ENCODE measurements around the gene RIMBP2. TPM values are rescaled to one million over a fixed set of nuclear protein-coding genes. Genes with fewer than 3 reads are reported as not detected.
"Not testable (repeated sequence)": the region's sequence is repeated elsewhere in the genome, so short reads cannot be mapped to it uniquely, and the experiment has no call there.

RIMBP2 gene
- total and polyA plus RNA-seq, 2 experiments from 2014 or later: not detected

DNA sequence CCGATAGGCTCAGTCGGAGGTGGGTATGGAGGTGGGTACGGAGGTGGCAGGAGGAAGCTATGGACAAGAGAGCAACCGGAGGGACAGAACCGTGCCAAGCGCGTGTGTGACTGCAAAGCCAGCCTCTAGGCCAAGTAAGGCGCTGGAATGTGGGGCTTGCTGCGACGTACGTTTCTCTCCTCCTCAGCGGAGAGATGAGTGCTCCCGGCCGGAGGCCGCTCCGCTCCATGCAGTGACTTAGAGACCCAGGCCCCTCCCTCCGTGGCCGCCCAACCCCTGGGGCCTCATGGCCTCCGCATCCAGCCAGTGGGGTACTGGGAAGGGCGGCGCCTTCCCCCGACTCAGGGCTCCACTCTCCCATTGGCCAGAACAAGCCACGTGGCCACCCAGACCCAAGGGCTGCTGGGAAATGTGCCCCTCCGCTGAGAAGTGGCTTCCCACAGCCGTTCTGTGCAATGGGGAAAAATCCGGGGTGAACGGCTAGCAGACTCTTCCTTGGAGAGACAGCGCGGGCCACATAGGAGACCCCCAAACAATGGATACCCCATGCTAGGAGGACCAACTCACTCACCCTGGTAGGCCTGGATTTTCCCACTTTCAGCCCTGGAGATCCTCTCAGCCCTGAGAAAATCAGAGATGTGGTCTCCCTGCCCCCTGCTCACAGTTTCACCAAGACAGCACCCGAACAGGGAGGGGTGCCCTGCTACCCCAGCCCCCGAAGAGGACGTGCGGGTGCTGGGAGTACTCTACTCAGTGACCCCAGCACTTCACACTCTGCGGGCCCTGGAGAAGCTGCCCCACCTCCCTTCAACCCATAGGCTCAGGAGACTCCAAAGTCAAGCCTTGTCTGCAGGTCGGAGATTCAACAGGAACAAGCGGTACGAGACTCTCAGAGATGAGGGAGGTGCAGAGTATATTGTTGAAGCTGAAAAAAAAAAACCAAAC, 66.7 kb downstream of the RIMBP2 start:
- Histone ChIP-seq H3K79me2 (ENCODE audit: insufficient read depth) (no peaks in the 10 kb centered on the region), H3K9ac (no peak overlapping the region), H4K20me1 (ENCODE audit: insufficient read depth) (no peaks in the 10 kb centered on the region), H3K4me1 (ENCODE audit: insufficient read depth) (no peaks in the 10 kb centered on the region), H3K9me2 (ENCODE audit: insufficient read depth) (no peaks in the 10 kb centered on the region), H3K36me3 (ENCODE audit: low read depth) (no peaks in the 10 kb centered on the region), H3K4me3 (no peak overlapping the region), H3F3A (ENCODE audit: insufficient read depth) (no peaks in the 10 kb centered on the region), H3K27ac (no peak overlapping the region), H3K9me3 (ENCODE audit: low read depth) (no peaks in the 10 kb centered on the region), H3K4me2 (ENCODE audit: unreplicated experiment) (no peak overlapping the region), H3K27me3 (replicated peaks; ENCODE audit: insufficient read depth) (no peaks in the 10 kb centered on the region), H2AFZ (no peak overlapping the region)
- TF ChIP-seq EZH2 (IDR thresholded peaks at IDR 0.05; ENCODE audit: insufficient read depth, poor library complexity, severe bottlenecking) (no peak), EZH2phosphoT487 (IDR thresholded peaks at IDR 0.05; ENCODE audit: insufficient read depth, low read depth) (no peak)
- in situ Hi-C loops (cut with MboI): no loop called here
- DNase-seq: no peak
- WGBS, 2 experiments (ENCODE audit: low coverage in 1 of 2, low lambda C conversion rate in 2 of 2, missing lambda C conversion rate in 2 of 2): 68 to 75% methylated on average over 22 to 36 of the region's 37 CpGs

DNA sequence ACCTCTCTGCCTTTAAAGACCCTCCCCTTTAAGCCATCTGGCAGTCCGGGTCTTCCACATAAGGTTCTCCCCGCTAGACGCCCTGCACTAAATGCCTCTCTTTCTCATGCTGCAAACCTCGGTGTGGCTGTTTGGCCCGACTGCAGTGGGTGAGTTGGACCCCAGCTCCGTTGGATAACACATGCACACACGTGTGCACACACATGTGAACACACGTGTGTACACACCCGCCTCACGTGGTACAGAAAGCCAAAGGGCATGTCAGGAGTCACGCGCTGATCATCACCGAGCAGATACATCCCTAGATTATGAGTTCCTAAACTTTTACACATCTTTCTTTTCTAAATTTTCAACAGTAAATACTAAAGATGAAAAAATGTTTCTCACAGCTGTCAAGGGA, 68.3 kb downstream of the RIMBP2 start:
- 40 to 48% methylated on average over 13 of the region's 13 CpGs for WGBS, 2 experiments (ENCODE audit: low coverage in 1 of 2, low lambda C conversion rate in 2 of 2, missing lambda C conversion rate in 2 of 2)
- H3F3A ChIP-seq (ENCODE audit: insufficient read depth): no peaks in the 10 kb centered on the region
- no peaks in the 10 kb centered on the region for H3K36me3 ChIP-seq (ENCODE audit: low read depth)

DNA sequence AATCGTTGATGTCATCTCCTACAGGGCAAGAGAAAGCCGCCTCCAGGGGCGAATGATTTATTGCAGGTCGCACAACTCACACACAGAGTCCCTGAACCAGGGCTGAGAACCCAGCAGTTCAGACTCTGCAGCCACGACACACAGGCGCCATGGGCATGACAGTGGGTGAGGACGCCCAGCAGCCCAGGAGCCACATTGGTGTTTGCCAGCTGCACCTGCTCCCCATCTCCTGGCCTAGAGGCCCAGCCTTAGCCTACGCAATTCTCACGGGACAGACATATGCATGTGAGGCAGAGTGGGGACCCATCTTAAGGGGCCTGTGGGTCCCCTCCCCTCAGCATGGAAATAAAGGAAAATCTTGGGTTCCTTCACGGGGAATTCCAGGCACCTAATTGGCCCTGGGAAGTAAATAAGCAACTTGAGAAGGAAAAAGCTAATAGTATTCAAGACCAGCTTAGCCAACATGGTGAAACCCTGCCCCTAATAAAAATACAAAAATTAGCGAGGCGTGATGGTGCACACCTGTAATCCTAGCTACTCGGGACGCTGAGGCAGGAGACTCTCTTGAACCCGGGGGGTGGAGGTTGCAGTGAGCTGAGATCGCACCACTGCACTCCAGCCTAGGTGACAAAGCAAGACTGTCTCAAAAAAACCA, 69.3 kb downstream of the RIMBP2 start:
- no peak overlapping the region for H3K4me3 ChIP-seq
- in situ Hi-C loops (cut with MboI): no loop called here
- H3K27ac ChIP-seq: no peak overlapping the region
- H3K4me1 ChIP-seq (ENCODE audit: insufficient read depth): no peaks in the 10 kb centered on the region
- no peaks in the 10 kb centered on the region for H3F3A ChIP-seq (ENCODE audit: insufficient read depth)
- WGBS, 2 experiments (ENCODE audit: low coverage in 1 of 2, low lambda C conversion rate in 2 of 2, missing lambda C conversion rate in 2 of 2): 40% methylated on average over 16 of the region's 16 CpGs
- no peaks in the 10 kb centered on the region for H3K79me2 ChIP-seq (ENCODE audit: insufficient read depth)
- H3K9ac ChIP-seq: no peak overlapping the region
- no peak overlapping the region for H2AFZ ChIP-seq
- no peak for DNase-seq
- no peaks in the 10 kb centered on the region for H3K9me3 ChIP-seq (ENCODE audit: low read depth)
- no peaks in the 10 kb centered on the region for H3K9me2 ChIP-seq (ENCODE audit: insufficient read depth)
- no peaks in the 10 kb centered on the region for H3K36me3 ChIP-seq (ENCODE audit: low read depth)
- no peaks in the 10 kb centered on the region for H4K20me1 ChIP-seq (ENCODE audit: insufficient read depth)
- H3K4me2 ChIP-seq (ENCODE audit: unreplicated experiment): no peak overlapping the region
- no peaks in the 10 kb centered on the region for H3K27me3 ChIP-seq (replicated peaks; ENCODE audit: insufficient read depth)
- no peak for TF ChIP-seq EZH2phosphoT487 (IDR thresholded peaks at IDR 0.05; ENCODE audit: insufficient read depth, low read depth)
- TF ChIP-seq EZH2 (IDR thresholded peaks at IDR 0.05; ENCODE audit: insufficient read depth, poor library complexity, severe bottlenecking): no peak

More for the DNA sequence above, 68.3 kb downstream of the RIMBP2 start:
- Histone ChIP-seq H3K79me2 (ENCODE audit: insufficient read depth) (no peaks in the 10 kb centered on the region), H4K20me1 (ENCODE audit: insufficient read depth) (no peaks in the 10 kb centered on the region), H3K4me1 (ENCODE audit: insufficient read depth) (no peaks in the 10 kb centered on the region), H3K4me3 (no peak overlapping the region), H3K9me3 (ENCODE audit: low read depth) (no peaks in the 10 kb centered on the region), H3K9ac (no peak overlapping the region), H3K4me2 (ENCODE audit: unreplicated experiment) (no peak overlapping the region), H3K9me2 (ENCODE audit: insufficient read depth) (no peaks in the 10 kb centered on the region), H2AFZ (no peak overlapping the region), H3K27me3 (replicated peaks; ENCODE audit: insufficient read depth) (no peaks in the 10 kb centered on the region), H3K27ac (no peak overlapping the region)
- in situ Hi-C loops (cut with MboI): no loop called here
- DNase-seq: no peak
- TF ChIP-seq EZH2phosphoT487 (IDR thresholded peaks at IDR 0.05; ENCODE audit: insufficient read depth, low read depth): no peak
- TF ChIP-seq EZH2 (IDR thresholded peaks at IDR 0.05; ENCODE audit: insufficient read depth, poor library complexity, severe bottlenecking): no peak

DNA sequence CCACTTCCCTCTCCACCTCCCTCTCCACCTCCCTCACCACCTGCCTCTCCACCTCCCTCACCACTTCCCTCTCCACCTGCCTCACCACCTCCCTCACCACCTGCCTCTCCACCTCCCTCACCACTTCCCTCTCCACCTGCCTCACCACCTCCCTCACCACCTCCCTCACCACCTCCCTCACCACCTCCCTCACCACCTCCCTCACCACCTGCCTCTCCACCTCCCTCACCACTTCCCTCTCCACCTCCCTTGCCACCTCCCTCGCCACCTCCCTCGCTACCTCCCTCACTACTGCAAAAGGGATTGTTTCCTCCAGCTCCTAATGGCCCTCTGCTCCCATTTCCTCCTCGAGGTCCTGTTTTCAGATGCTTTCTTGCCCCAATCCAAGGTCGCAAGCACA, 69.9 kb downstream of the RIMBP2 start:
- H2AFZ ChIP-seq; DNase-seq; H3K9me2 ChIP-seq (ENCODE audit: insufficient read depth); H3F3A ChIP-seq (ENCODE audit: insufficient read depth); H3K9ac ChIP-seq; H3K4me1 ChIP-seq (ENCODE audit: insufficient read depth); in situ Hi-C loops (cut with MboI); H4K20me1 ChIP-seq (ENCODE audit: insufficient read depth); H3K4me3 ChIP-seq; H3K79me2 ChIP-seq (ENCODE audit: insufficient read depth); H3K4me2 ChIP-seq (ENCODE audit: unreplicated experiment); H3K9me3 ChIP-seq (ENCODE audit: low read depth); H3K27ac ChIP-seq; H3K27me3 ChIP-seq (replicated peaks; ENCODE audit: insufficient read depth); H3K36me3 ChIP-seq (ENCODE audit: low read depth): not testable (repeated sequence)
- WGBS, 2 experiments (ENCODE audit: low coverage in 1 of 2, low lambda C conversion rate in 2 of 2, missing lambda C conversion rate in 2 of 2): 20 to 29% methylated on average over 4 of the region's 4 CpGs
